Karpas-422 (cell line): Measurements from ENCODE around the gene PPIL1. TPM values are rescaled to one million over a fixed set of nuclear protein-coding genes. Genes with fewer than 3 reads are reported as not detected.

Experiments used
- DNase-seq: peaks from one replicate; pipeline ENCODE4 v3.0.0-alpha.2; 2015
- H2AFZ ChIP-seq: fragments of 200-600 bp; sonication (generic); 2 replicates; pipeline ENCODE4 v1.6.1; 2014; ENCODE audit warnings: antibody characterized with exemption, low read length, mixed read lengths
- H3K27ac ChIP-seq: fragments of 200-600 bp; sonication (generic); 2 replicates; pipeline ENCODE4 v1.5.1; 2014; ENCODE audit warnings: mild to moderate bottlenecking, low read length, moderate library complexity
- H3K27me3 ChIP-seq: fragments of 200-600 bp; sonication (generic); 2 replicates; pipeline ENCODE4 v1.6.1; 2014; ENCODE audit warnings: low read length, mixed read lengths
- H3K36me3 ChIP-seq: fragments of 200-600 bp; sonication (generic); 2 replicates; pipeline ENCODE4 v1.6.1; 2014; ENCODE audit warnings: low read length, mixed read lengths; ENCODE audit not compliant: insufficient read depth
- H3K4me1 ChIP-seq: fragments of 200-600 bp; sonication (generic); 2 replicates; pipeline ENCODE4 v1.6.1; 2014; ENCODE audit warnings: mild to moderate bottlenecking, low read length, mixed read lengths
- H3K4me2 ChIP-seq: fragments of 200-600 bp; sonication (generic); 2 replicates; pipeline ENCODE4 v1.6.1; 2014; ENCODE audit warnings: low read length, low read depth, mild to moderate bottlenecking; ENCODE audit not compliant: poor library complexity, severe bottlenecking
- H3K4me3 ChIP-seq: fragments of 200-600 bp; sonication (generic); 2 replicates; pipeline ENCODE4 v1.5.1; 2014; ENCODE audit warnings: mild to moderate bottlenecking, antibody characterized with exemption, low read length, mixed read lengths
- H3K79me2 ChIP-seq: fragments of 200-600 bp; sonication (generic); 2 replicates; pipeline ENCODE4 v1.6.1; 2014; ENCODE audit warnings: mild to moderate bottlenecking, low read length, mixed read lengths
- H3K9ac ChIP-seq: fragments of 200-600 bp; sonication (generic); 2 replicates; pipeline ENCODE4 v1.6.0; 2014; ENCODE audit warnings: low read length
- H3K9me2 ChIP-seq: fragments of 200-600 bp; sonication (generic), shearing (Covaris generic); replicated peaks from 2 replicates; pipeline ENCODE4 v1.6.0; 2014; ENCODE audit warnings: mild to moderate bottlenecking, low read length, moderate library complexity; ENCODE audit not compliant: insufficient read depth
- H3K9me3 ChIP-seq: fragments of 300-700, 200-600 bp; sonication (generic); 2 replicates; pipeline ENCODE4 v1.6.1; 2014; ENCODE audit warnings: low read length, mixed read lengths
- H4K20me1 ChIP-seq: fragments of 200-600 bp; sonication (generic); 2 replicates; pipeline ENCODE4 v1.6.1; 2014; ENCODE audit warnings: mild to moderate bottlenecking, antibody characterized with exemption, low read length, low read depth; ENCODE audit not compliant: insufficient read depth
- total RNA-seq: library from RNA; depleted of rRNA; stranded (reverse); fragments of >200 nt; shearing (Covaris generic); gene quantifications from 2 replicates; pipeline ENCODE4 v1.2.3, GENCODE V29; 2014; ENCODE audit warnings: low replicate concordance

PPIL1 gene
- total RNA-seq, 1 experiment from 2014 or later: 37.3 TPM

GRCh38 chr6:36885461-36886401, 11.1 kb upstream of the PPIL1 start, which contains the start of gene C6orf89:
C6orf89 (plus strand) TSS chr6:36885952; CDS start chr6:36899445, 13,493 bp downstream.
- peaks cover 49% of the 10 kb centered on the region for H3K79me2 ChIP-seq
- H3K4me2 ChIP-seq: peak within 1 kb of the TSS; percentile 98
- peak within 1 kb of the TSS; percentile 81 for H2AFZ ChIP-seq
- H3K9me3 ChIP-seq: no peaks in the 10 kb centered on the region
- peak within 1 kb of the TSS; percentile 87 for H3K4me3 ChIP-seq
- H3K36me3 ChIP-seq: no peaks in the 10 kb centered on the region
- no peaks in the 10 kb centered on the region for H3K9me2 ChIP-seq
- no peaks in the 10 kb centered on the region for H3K27me3 ChIP-seq
- H3K9ac ChIP-seq: peak within 1 kb of the TSS; percentile 78
- peak within 1 kb of the TSS; percentile 86 for H3K27ac ChIP-seq
- H3K4me1 ChIP-seq: peaks cover 22% of the 10 kb centered on the region
- DNase-seq: peak; percentile 99
- H4K20me1 ChIP-seq: no peaks in the 10 kb centered on the region

- Histone ChIP-seq H3K4me1 (peaks cover 22% of the 10 kb centered on the region), H3K36me3 (no peaks in the 10 kb centered on the region), H3K9ac (no peak overlapping the region), H3K9me2 (no peaks in the 10 kb centered on the region), H3K79me2 (peaks cover 37% of the 10 kb centered on the region), H3K27me3 (no peaks in the 10 kb centered on the region), H3K27ac (no peak overlapping the region), H3K4me2 (no peak overlapping the region), H2AFZ (peak overlapping the region; percentile 6; the same call in 1 of the 2 replicates), H3K9me3 (no peaks in the 10 kb centered on the region), H3K4me3 (no peak overlapping the region), H4K20me1 (no peaks in the 10 kb centered on the region)
- DNase-seq: no peak
Measured at GRCh38 chr6:36884610-36885009, 10.0 kb upstream of the PPIL1 start.

- H3K9me3 ChIP-seq: no peaks in the 10 kb centered on the region
- no peak overlapping the region for H3K27ac ChIP-seq
- H2AFZ ChIP-seq: peak overlapping the region; percentile 73
- no peaks in the 10 kb centered on the region for H3K27me3 ChIP-seq
- H4K20me1 ChIP-seq: no peaks in the 10 kb centered on the region
- peak overlapping the region; percentile 89 for H3K4me2 ChIP-seq
- DNase-seq: no peak
- H3K9me2 ChIP-seq: no peaks in the 10 kb centered on the region
- peak overlapping the region; percentile 77 for H3K9ac ChIP-seq
- peaks cover 12% of the 10 kb centered on the region; the same call in 1 of the 2 replicates for H3K36me3 ChIP-seq
- peaks cover 40% of the 10 kb centered on the region for H3K79me2 ChIP-seq
- H3K4me3 ChIP-seq: peak overlapping the region; percentile 81
- H3K4me1 ChIP-seq: peaks cover 23% of the 10 kb centered on the region
Measured at GRCh38 chr6:36875250-36875633, 639 bp upstream of the PPIL1 start.

- Histone ChIP-seq H3K27ac (peak overlapping the region; percentile 48), H2AFZ (peak overlapping the region; percentile 73; the same call in 1 of the 2 replicates), H3K9me2 (no peaks in the 10 kb centered on the region), H4K20me1 (no peaks in the 10 kb centered on the region), H3K9ac (peak overlapping the region; percentile 77), H3K79me2 (peaks cover 54% of the 10 kb centered on the region), H3K4me2 (peak overlapping the region; percentile 89), H3K9me3 (no peaks in the 10 kb centered on the region), H3K27me3 (no peaks in the 10 kb centered on the region), H3K4me3 (peak overlapping the region; percentile 81), H3K4me1 (peaks cover 23% of the 10 kb centered on the region), H3K36me3 (peaks cover 23% of the 10 kb centered on the region; the same call in 1 of the 2 replicates)
- peak; percentile 56 for DNase-seq
Measured at GRCh38 chr6:36873612-36874442, 776 bp downstream of the PPIL1 start.

GRCh38 chr6:36873115-36873514, 1.5 kb downstream of the PPIL1 start:
- Histone ChIP-seq H3K9ac (peak overlapping the region; percentile 77), H3K36me3 (peaks cover 29% of the 10 kb centered on the region; the same call in 1 of the 2 replicates), H2AFZ (no peak overlapping the region), H3K27ac (peak overlapping the region; percentile 48), H3K9me2 (no peaks in the 10 kb centered on the region), H3K9me3 (no peaks in the 10 kb centered on the region), H3K27me3 (no peaks in the 10 kb centered on the region), H4K20me1 (no peaks in the 10 kb centered on the region), H3K4me2 (peak overlapping the region; percentile 89), H3K4me3 (peak overlapping the region; percentile 81), H3K79me2 (peaks cover 60% of the 10 kb centered on the region), H3K4me1 (peaks cover 23% of the 10 kb centered on the region)
- DNase-seq: no peak

- no peak for DNase-seq
- Histone ChIP-seq H3K27me3 (no peaks in the 10 kb centered on the region), H3K9me3 (no peaks in the 10 kb centered on the region), H3K27ac (no peak overlapping the region), H3K36me3 (peaks cover 38% of the 10 kb centered on the region; the same call in 1 of the 2 replicates), H2AFZ (no peak overlapping the region), H3K79me2 (peaks cover 74% of the 10 kb centered on the region), H3K9me2 (no peaks in the 10 kb centered on the region), H3K4me3 (no peak overlapping the region), H4K20me1 (no peaks in the 10 kb centered on the region), H3K4me2 (no peak overlapping the region), H3K4me1 (peaks cover 23% of the 10 kb centered on the region), H3K9ac (no peak overlapping the region)
Measured at GRCh38 chr6:36871686-36872085, 2.9 kb downstream of the PPIL1 start.

- peaks cover 96% of the 10 kb centered on the region for H3K79me2 ChIP-seq
- no peak overlapping the region for H2AFZ ChIP-seq
- DNase-seq: no peak
- no peaks in the 10 kb centered on the region for H3K27me3 ChIP-seq
- no peak overlapping the region for H3K9ac ChIP-seq
- H3K4me2 ChIP-seq: no peak overlapping the region
- H3K9me3 ChIP-seq: no peaks in the 10 kb centered on the region
- H3K4me1 ChIP-seq: peaks cover 4% of the 10 kb centered on the region
- H4K20me1 ChIP-seq: no peaks in the 10 kb centered on the region
- H3K9me2 ChIP-seq: no peaks in the 10 kb centered on the region
- H3K27ac ChIP-seq: no peak overlapping the region
- H3K36me3 ChIP-seq: peaks cover 70% of the 10 kb centered on the region; the same call in 1 of the 2 replicates
- no peak overlapping the region for H3K4me3 ChIP-seq
Measured at GRCh38 chr6:36867471-36868224, 7.0 kb downstream of the PPIL1 start.
